NCI-H446 treated with DMSO at 0.1 percent for 48 hours (cell line): ENCODE data around the gene TCF7L2.

ENCODE experiments used
- DNase-seq: peaks from one replicate; lab custom pipeline; 2025; lab: John Stamatoyannopoulos, UW

The TCF7L2 gene

DNA sequence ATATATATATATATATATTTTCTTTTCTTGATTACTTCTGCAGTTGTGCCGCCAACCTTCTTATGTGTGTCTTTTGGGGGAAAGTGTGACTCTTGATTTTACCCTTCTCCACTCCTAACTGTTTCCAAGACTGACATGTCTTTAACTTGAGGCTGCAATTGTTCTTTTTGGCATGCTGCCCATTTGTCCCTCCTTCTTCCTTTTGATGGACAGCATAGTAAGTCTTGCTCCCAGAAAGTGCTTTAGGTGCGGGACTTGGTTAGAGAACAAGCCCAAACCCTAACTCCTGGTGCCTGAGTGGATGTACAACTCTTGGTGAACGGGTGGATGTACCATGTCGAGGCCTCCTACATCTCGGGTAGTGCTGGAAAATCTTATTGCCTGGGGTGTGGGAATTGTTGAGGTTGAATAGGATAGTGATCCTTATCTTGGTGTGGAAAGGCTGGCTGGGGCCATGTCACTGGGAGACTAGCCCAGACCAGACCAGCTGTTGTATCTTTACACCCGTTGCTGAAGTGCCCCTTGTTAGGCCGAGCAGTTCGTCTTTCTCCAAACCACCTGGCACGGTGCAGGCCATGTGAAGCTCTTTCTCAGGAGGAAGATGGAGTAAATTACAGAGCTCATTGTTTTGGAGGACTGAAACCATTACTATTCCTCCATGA lies 16.3 kb downstream of the TCF7L2 start:
- DNase-seq: no peak

DNA sequence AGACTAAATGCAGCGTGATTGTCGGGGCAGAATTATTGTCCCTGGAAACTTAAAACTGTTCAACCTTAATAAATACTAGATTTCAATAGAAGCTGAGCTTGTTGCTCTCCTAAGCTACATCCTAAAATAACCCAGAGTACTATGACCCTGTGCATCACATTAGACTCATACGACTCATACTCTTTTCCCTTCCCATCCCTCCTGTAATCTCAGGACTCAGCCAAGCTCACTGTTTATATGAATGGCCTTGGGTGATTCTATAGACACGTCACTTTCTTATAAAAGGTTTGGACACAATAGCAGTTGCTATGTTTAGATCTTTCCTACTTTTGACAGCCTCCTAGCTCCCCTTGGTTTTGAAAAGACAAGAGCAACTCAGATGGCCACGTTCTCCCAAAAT lies 17.2 kb downstream of the TCF7L2 start:
- no peak for DNase-seq

DNA sequence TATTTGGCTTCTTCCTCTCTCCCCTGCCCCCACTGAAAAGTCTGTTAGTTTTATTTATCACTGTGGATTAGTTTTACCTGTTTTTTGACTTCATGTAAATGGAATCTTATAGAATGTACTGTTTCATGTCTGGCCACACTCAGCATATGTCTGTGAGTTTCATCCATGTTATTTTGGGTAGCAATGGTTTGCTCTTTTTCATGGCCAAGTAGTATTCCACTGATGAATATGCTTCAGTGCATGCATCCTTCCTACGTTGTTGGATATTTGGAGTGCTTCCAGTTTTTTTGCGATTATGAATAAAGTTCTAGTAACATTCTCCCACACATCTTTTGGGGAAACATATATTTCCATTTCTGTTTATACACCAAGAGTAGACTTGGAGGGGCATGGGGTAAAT lies 19.1 kb downstream of the TCF7L2 start:
- no peak for DNase-seq

DNA sequence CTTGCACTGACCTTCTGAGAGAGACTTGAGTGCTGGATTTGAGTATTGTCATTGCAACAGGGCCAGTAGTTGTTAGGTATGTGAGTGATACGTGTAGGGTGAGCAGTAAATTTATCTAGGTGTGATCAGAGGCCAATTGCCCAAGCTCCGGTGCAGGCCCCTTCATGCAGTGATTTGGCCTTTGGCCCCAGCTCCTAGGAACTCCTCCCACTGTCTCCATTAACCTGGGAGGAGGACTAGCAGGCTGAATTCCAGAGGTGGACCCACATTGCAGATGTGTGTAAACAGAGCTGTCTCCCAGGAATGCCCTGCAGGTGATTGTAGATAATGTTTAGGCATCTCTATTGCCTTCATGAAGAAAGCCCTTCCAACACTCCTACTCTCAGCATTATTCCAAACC lies 19.5 kb downstream of the TCF7L2 start:
- DNase-seq: no peak

DNA sequence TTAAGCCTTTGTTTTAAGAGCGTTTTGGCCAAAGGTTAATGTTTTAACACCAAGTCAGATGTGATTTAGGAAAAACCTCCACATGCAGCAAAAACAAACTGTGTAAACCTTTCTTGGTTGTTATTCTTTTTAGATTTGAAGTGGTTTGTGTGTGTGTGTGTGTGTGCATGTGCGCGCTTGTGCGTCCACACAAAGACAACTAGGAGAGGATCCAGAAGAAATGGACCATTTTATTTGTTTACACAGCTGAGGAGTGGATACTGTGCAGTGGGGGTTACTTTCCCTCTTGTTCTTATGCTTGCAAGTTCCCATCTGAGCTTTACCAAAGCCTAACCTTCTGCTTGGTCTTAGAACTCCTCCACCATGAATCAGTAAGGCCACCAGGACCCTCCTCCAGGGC lies 20.0 kb downstream of the TCF7L2 start:
- DNase-seq: no peak

DNA sequence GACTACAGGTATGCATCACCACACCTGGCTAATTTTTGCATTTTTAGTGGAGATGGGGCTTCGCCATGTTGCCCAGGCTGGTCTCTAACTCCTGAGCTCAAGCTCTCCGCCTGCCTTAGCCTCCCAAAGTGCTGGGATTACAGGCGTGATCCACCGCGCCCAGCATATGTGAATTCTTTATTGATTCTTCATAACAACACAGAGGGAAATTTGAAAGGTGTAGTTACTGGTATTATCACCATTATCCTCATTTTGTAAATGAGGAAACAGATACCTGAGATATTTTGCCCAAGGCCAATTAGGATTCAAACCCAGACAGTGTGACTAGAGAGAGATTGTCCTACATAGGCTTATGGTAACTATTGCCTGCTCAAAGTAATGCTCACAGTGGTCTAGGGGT lies 22.6 kb downstream of the TCF7L2 start:
- DNase-seq: no peak

DNA sequence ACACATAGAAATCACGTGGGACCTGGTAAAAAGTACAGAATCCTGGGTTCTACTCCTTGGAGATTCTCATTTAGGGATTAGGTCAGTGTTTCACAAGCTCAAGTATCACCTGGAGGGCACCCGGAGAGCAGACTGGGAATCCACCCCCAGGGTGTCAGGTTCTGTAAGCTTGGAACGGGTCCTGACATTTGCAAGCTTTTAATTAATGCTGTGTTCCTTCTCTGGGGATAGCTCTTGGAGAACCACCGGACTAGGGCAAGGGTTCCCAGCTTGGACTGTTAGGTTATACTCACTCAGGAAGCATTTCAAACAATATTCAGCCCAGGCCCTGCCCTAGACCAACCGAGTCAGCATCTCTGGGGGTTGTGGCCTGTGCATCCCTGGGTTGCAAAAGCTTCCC lies 23.0 kb downstream of the TCF7L2 start:
- no peak for DNase-seq

DNA sequence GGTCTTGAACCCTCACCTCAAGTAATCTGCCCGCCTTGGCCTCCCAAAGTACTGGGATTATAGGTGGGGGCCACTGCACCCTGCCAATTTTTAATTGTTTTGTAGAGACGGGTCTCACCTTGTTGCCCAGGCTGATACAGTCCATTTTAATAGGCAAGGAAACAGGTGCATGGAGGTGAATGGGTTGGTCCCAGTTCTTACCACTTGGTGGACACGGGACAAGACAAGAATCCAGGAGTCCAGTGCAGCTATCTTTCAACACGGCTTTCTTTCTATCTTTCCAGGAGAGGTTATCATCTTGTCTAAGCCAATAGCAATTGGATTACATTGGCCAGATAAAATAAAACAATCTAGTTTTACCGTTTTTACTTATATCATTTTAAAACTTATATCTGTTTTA lies 23.8 kb downstream of the TCF7L2 start:
- no peak for DNase-seq

DNA sequence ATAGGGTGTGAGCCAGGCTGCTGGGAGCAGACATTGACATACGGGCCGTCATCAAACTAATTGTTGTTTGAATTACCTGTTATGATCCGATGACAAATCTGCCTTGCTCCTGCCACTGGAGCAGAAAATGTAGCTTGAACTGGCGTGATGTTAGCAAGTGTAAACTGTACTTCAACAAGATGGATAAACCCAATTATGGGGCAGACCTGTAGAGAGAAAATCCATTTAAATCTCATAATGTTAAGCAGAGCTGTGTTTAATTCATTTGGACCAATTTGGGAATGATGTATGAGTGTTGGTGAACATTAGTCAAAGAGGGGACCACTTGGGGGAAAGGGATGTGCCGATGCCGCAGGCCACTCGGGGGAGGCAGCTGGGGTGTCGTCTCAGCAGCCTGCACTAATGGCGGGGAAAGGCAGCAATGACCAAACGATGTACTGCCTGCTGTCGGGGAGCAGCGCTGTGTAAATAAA lies 27.4 kb downstream of the TCF7L2 start:
- no peak for DNase-seq

DNA sequence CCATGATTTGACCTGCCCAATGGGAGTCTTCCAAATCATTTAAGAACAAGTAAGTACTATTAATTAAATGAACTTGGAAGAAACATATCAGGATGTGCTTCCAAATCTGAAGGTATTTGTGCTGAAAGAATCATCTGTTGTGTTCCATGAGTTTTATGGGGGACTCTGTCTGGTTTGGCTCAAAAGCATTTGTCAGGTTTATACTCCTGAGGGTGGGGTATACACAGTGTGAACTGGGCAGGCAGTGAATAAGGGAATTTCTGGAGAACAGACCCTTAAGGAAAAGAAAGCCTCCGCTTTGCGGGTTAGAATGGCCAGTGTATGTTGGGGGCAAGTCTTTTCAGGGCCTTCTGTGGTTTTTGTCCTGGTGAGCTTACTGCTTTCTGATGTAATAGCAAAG lies 29.9 kb downstream of the TCF7L2 start:
- no peak for DNase-seq

DNA sequence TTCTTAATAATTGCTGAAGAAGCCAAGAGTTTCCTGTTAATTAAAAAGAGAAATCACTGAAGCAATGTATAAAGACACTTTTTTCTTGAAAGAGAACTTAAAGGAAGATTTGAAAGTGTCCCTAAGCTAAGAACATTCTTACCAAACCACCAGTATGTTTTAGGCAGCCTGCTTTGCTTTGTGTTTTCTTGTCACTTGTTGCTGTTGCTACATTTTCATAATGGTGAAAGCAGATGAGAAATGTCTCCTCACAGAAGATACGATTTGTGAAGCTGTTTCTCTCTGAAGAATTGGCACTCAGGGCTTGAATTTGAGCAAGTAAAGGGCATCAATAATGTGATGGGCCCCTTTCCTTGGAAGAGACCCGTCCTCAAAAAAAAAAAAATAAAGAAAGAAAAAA lies 30.9 kb downstream of the TCF7L2 start:
- no peak for DNase-seq

DNA sequence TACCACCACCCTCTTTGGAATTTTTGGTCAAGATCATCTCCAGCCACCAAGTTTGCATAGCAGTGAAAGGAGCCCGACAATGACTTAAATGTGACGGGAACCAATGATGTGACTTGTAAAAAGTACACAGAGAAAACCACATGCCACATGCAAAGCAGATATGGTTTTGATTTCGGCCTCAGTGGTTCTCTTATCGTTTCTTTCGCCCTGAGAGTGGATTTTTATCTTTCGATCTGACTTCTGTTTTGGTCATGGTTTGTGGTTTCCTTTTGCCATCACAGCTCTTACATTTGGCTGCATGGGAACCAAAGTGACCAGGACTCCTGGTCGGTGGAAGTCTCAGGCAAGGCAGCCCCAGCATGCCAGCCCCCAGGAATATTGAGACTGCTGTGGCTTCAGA lies 31.5 kb downstream of the TCF7L2 start:
- no peak for DNase-seq

DNA sequence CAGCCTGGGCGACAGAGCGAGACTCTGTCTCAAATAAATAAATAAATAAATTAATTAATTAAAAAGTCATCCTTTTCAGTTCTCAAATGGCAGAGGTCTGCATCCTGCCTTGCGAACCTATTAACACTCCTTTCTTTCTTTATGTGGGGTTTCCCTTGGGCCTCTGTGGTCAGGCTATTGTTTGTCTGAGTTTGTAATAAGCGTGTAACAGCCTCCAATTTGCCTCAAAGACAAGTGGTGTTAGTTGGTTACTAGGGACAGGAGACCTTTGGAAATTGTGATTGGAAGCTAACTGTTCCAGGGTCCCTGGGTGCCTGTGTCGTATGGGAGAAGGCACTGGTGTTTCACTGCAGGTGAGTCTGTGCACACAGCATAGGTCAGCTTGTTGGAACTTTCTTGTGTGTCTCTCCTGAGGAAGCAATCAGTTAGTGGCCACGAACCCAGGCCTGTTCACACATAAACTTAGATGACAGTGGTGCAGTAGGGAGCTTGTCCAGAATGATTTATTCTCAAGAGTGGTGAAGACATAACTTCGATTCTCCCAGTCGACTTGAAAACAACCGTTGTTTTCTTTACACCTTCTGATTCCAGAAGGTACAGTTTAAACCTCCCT lies 33.5 kb downstream of the TCF7L2 start:
- no peak for DNase-seq

DNA sequence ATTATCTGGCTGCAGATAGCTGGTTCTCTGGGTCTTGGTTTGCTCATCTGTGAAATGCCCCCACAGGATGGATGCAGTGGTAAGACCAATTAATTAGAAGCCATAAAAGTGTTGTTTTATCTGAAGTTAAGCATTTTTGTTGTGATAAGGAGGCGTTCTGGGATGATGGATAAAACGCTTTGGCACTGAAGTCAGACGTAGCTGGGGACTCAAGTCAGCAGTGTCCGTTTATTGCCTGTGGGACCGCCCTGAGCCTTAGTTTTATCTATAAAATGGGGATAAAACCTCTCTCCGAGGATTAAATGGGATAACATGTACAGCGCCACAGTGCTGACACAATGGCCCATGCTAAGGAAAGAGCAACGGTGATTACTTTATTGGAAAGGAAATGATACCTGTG lies 34.7 kb downstream of the TCF7L2 start:
- DNase-seq: no peak

DNA sequence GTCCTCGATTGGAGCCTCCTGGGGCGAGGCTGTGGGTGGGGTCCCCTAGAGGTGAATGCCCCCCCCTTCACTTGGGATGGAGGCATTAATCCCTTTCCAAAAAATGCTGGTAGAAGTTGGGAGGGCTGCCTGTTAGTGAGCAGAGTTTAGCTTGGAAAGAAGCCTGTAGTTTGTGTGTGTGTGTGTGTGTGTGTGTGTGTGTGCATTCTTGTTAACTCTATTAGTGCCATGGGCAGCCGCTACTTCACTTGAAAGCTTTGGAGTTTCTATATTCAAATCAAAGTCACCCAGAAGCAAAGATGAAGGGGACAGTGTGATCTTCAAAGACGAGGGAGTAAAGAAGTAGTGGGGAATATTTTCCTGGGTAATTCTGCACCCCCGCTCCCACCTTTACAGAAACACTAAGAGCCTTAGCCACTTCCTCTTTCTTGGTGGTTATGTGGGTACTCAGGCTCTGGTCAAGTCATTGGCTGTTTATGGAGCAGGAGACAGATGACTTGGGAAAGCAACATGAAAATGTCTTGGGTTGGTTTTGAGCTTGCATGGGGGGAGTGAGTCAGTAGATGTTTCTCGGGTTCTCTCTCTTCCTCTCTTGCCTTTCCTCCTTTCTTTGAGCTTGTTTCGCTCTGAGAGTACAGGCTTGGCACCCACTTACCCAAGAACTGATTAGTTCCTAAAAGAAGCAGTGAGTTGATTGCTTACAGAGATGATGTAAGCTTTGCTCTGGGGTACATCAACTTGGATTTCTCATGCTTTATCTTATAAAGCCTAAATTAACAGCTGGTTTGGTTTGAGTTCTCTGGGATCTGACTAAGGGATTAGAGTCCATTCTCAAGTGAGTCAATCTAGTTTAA lies 35.9 kb downstream of the TCF7L2 start:
- no peak for DNase-seq

DNA sequence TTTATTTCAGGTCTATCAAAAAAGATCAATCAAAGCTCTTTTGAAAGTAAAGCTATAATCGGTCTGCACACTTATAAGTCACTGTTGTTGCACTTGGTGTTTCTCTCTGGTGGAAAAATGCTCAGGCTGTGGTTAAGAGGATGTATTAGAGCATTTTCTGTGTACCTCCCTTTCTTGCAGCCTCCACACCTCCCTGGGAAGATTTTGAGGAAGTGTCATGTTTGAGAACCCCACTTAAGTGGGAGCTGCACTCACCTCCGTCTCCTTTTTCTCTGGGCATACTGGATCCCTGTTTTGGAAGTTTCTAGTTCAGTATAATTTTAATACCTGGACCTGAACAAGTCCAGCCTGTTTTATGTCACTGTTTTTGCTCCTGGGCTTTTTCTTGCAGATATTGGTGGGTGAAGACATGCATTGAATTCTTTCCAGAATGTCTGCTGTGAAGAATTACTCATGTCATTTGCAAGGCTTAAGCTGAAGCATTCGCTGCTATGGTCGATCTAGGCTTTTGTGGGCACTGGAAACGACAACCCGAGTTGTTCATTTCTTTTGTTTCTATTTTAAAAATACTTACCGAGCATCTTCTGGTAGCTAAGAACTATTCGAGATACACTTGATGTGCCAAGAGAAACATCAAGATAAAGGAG lies 36.6 kb downstream of the TCF7L2 start:
- DNase-seq: no peak

DNA sequence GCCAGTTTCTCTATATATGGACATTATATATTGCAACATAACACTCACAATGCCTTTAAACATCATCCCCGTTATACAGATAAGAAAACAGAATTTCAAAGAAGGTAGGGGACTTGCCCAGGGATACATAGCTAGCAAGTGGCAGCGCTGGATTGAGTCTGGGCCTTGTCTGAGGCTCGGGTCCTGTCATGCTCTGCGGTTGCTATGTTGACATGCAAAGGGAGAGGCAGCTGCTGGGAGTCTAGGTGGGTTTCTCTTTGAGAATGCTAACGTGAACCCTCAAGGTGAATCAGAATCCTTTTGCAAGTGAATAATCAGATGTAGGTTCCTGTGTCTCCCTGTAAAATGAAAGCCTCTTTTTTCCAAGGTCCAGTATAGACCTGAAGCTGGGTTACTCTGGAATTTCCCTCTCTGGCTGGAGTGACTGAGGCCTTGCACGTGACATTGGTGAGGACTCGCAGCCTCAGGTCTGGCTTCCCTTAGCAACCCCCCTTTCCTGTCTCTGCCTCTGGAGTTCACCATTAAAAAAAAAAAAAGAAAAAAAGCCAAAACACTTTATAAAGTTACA lies 38.9 kb downstream of the TCF7L2 start:
- DNase-seq: no peak

DNA sequence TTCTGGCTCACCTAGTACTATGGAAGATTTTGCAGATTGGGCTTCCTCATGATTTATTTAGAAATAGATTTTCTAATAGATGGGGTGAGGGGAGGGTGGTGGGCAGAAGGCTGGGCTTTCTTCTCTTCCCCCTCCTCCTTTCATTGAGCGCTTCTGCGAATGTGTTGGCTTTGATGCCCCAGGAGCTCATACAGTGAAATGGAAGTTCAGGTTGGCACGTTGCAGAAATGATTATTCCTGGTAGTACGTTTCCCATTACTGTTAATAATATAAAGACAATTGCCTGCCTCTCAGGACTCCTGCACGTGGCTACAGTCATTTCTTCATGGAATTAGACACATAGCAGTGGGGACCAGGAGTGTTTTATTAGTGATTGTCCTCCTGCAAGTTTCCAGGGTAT lies 39.8 kb downstream of the TCF7L2 start:
- no peak for DNase-seq

DNA sequence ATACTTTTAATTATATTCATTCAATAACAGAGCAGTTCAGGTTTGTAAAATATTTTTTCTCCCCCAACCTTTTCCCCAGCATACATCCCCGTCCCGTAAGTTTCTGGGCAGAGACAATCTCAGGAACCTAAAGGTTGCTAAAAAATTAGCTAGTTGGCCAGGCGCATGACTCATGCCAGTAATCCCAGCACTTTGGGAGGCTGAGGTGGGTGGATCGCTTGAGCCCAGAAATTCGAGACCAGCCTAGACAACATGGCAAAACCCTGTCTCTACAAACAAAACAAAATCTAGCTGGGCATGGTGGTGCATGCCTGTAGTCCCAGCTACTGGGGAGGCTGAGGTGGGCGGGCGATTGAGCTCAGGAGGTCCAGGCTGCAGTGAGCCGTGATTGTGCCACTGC lies 40.2 kb downstream of the TCF7L2 start:
- DNase-seq: no peak

DNA sequence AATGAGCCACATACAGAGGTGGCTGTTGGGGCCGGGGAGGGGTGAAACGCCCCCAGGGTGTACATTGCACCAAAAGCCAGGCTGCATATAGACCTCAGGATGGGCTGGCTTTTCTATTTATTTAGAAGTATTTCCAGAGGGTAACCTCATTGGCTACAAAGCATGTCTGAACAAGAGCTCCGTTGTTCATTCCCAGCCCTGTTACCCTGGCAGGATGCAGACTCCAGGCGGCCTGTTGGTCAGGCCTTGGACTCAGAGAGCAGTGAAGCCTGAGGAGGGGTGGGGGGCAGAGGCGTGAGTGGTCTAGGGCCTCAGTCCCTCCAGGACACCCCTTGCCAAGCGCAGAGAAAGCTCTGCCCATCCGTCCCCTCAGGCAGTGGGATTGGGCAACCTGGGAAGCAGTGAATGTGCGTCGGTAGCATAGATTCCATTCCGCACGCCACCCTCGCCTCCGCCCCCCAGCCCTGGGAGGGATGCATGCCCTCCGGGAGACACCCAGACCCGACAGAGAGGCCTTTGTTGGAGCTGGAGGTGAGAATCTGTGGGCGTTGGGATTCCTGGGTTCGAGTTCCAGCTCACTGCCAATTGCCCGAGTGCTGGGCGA lies 41.9 kb downstream of the TCF7L2 start:
- DNase-seq: no peak

DNA sequence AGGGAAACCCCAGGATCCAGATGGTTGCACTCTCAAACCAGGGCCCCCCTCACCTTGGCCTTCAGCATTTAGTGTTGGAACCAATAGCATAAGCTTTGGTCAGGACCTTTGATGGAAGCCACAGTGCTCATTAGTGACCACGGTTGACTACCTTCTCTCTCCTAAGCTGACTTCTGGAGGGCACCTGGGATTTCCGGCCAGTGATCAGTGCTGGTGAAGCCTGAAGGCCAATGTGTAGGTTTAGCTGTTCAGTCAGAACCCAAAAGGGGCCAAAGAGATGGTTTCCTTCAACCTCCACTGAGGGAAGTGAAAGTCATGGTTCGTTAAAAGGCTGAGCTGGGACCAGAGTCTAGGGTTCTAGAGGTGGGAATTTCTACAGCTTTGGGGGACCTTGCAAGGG lies 46.4 kb downstream of the TCF7L2 start:
- no peak for DNase-seq

DNA sequence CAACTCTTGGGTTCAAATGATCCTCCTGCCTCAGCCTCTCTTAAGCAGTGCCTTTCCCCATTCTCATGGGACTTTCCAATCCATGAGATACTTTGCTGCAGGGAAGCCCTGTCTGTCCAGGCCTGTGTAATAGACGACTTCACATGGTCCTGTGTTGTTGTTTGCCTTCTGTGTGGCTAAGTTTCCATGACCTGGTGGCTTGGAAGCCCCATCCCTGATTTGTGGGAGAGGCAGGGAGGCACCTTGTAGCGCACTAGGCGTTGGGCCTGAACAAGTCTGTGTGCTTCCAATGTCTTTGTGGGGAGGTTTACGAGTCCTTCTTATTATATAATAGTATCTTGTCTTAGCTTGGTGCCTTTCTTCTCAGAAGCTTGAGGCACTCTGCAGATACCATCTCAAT lies 49.1 kb downstream of the TCF7L2 start:
- DNase-seq: no peak
